GM21515 (cell line): Measurements from ENCODE around the gene CYP4Z1.
"Not testable (repeated sequence)": the region's sequence is repeated elsewhere in the genome, so short reads cannot be mapped to it uniquely, and the experiment has no call there.

Experiments
- ATAC-seq: cut with Tn5 transposase; IDR thresholded peaks from one replicate; pipeline ENCODE4 v1.9.1; 2021; ENCODE audit not compliant: unreplicated experiment

CYP4Z1 gene

GRCh38 chr1:47128221-47128620 is 61.2 kb downstream of the CYP4Z1 start:
- ATAC-seq, result no peak

DNA sequence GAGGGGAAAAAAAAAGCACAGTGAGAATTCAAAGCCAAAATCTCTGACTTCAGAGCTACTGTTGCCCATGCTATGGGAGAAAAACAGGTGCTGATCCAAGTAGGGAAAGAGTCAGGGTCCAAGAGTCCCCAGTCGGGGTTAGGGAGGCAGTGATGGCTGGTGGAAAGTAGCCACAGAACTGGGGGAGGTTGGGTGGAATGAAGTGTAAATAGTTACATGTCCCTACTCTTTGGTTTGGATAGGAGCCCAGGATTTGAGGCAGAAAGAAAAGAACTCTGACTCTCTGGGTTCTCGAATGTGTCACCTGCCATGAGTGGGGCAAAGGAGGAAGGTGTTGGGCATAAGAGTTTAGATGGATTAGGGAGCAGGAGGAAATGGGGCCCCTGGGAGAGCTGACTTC is 61.8 kb downstream of the CYP4Z1 start:
- ATAC-seq, result not testable (repeated sequence)

GRCh38 chr1:47129489-47130230 is 62.6 kb downstream of the CYP4Z1 start:
- ATAC-seq, result not testable (repeated sequence)

DNA sequence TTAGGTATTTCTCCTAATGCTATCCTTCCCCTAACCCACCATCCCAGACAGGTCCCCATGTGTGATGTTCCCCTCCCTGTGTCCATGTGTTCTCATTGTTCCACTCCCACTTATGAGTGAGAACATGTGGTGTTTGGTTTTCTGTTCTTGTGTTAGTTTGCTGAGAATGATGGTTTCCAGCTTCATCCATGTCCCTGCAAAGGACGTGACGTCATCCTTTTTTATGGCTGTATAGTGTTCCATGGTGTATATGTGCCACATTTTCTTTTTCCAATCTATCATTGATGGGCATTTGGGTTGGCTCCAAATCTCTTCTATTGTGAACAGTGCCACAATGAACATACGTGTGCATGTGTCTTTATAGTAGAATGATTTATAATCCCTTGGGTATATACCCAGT is 65.6 kb downstream of the CYP4Z1 start:
- ATAC-seq, result not testable (repeated sequence)

GRCh38 chr1:47137198-47137597 is 70.2 kb downstream of the CYP4Z1 start, which contains the start of gene CYP4A22:
CYP4A22 (plus strand) TSS chr1:47137441; CDS start chr1:47137486, 45 bp downstream.
- ATAC-seq, result no peak

DNA sequence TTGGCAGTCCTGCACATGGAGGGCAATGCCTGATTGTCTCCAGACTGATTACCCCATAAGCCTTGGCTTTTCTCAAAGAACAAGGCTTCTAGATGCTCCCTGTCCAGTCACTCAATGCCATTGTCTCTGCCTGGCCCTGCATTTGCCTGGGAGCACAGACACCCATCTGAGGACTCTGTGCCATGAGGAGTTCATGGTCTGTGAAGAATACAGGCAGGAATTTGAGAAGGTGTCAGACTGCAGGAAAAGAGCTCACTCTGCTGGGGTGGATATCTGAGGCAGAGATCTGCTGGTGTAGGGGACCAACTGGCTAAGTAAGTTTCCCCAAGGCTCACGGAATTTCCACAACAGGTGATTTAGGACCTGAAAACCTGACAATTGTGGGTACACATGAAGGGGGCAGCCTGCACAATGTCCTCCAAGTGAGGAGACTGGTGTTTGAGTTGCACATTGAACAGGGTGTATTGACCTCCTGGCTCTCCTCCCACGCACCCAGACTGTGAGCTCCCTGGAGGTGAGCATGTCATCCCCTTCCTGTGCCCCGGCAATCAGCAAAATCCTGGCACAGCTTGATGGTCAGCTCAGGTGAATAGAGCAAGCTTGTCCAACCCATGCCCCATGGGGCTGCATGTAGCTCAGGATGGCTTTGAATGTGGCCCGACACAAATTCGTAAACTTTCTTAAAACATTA is 71.0 kb downstream of the CYP4Z1 start:
- no peak for ATAC-seq

DNA sequence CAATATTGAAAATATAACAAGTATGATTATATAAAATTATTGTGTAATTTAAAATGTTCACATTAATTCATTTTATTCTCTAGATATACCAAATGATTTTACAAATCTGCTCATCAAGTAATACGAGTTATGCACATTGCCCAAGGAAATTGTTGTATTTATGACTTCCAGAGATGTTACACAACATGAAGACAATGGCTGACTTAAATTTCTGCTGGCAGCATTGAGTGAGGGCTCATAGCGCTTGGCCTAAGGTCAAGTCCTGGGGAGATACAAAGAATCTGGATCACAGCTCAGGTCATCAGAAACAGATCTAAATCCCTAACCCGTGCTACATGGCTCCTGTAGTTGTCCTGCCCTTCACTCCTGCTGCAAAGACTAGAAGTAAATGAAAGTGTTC is 73.3 kb downstream of the CYP4Z1 start:
- ATAC-seq, result not testable (repeated sequence)

DNA sequence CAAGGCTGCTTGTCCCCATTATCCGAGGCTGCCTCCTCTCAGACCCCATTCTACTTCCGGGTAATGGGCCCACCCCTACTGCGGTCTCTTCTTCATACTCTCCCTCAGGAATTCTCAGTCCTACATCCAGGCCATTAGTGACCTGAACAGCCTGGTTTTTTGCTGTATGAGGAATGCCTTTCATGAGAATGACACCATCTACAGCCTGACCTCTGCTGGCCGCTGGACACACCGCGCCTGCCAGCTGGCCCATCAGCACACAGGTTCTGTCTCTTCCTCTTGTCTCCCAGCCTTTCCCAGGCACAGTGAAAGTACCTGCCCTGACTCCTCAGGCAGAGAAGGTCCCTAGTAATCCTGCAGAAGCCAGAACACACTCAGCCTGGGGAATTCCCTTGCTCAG is 76.6 kb downstream of the CYP4Z1 start:
- ATAC-seq, result not testable (repeated sequence)

- ATAC-seq, result not testable (repeated sequence)
Measured at GRCh38 chr1:47146495-47146894, 79.5 kb downstream of the CYP4Z1 start.

- no peak for ATAC-seq
Measured at GRCh38 chr1:47147047-47147785, 80.2 kb downstream of the CYP4Z1 start.

GRCh38 chr1:47149162-47149561 is 82.1 kb downstream of the CYP4Z1 start:
- not testable (repeated sequence) for ATAC-seq

- not testable (repeated sequence) for ATAC-seq
Measured at GRCh38 chr1:47156457-47156856, 89.4 kb downstream of the CYP4Z1 start.

- not testable (repeated sequence) for ATAC-seq
Measured at GRCh38 chr1:47157957-47158356, 90.9 kb downstream of the CYP4Z1 start.

GRCh38 chr1:47160716-47161115 is 93.7 kb downstream of the CYP4Z1 start:
- ATAC-seq, result no peak

- ATAC-seq, result no peak
Measured at GRCh38 chr1:47161298-47162040, 94.4 kb downstream of the CYP4Z1 start.

DNA sequence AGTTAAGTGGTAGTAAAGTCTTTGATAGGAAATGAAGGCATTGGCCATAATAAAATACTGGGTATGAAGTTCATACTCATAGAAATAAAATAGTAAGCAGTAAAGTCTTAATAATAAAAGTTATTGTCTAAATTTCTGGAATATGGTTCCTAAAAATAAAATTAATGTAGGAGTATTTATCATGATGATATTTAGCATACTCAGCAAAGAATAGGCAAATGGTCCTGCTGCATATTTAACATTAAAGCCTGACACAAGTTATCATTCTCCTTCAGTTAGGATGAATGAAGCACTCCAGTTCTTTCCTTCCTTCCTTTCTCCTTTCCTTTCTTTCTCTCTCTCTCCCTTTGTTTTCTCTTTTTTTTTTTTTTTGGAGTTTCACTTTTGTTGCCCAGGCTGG is 97.5 kb downstream of the CYP4Z1 start:
- ATAC-seq, result no peak
